ENCODE results near the gene CS.
"Not testable (repeated sequence)": the region's sequence is repeated elsewhere in the genome, so short reads cannot be mapped to it uniquely, and the experiment has no call there.

The CS gene

DNA sequence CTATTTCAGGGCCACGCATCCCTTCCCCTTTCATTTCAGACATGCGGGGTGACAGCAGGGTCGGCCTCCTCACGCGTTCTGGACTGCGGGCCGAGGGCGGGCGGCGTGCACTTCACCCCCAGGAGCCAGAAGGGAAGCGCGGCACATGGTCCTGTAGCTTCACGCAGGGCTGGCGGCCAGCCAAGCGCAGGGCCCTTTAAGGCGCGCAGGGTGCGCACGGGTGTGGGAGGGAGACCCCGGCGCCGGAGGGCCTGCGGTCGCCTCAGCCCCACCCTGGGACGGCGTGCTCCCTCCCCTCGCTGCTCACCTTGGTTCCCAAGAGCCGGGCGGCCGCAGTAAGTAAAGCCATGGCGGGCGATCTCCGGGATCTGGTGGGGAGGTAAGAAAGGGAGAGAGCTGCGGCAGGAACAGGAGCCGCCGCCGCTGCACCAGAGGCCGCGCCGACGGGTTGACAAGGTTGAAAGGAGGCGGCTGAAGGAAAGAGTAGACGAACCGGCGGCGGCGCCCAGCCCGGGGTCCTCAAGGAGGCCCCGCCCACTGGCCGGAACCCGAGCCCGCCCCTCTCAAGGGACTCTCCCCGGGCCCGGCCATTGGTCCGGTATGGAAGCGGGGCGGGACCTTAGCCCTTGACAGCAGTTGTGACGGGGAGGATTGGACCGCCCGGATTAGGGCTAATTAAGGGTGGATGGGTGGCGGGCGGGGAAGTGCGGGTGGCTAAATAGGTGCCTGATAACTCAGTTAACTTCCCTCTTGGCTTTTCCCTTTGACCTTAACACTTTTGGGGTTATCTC is at the start of gene CS:
Gene CS (minus strand): TSS at position 478 of the 791 bp plus-strand sequence. CDS start 129 bp downstream, at position 349.
- peak; percentile 96 to 98 (median 97) for DNase-seq (ENCODE audit: low read depth in 3 of 3)

DNA sequence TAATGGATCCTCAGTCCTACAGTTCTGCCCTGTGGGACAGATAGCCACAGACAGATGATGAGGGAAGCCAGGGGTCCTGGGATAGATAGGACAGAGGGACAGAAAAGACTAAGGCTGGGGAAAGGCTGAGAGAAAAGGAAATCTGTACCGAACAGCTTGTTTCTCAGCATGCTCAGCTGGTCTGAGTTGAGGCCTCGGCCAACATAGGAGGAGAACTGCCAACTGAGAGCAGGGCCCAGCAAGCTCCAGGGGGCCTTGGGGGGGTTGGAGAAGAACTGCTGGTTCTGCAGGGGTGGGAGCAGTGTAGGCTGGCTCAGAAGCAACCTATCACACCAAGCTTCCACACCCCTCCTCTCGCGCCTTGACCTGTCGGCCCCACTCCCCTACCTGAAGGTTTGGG is 48.6 kb upstream of the CS start:
- no peak for DNase-seq (ENCODE audit: low read depth in 3 of 3)

DNA sequence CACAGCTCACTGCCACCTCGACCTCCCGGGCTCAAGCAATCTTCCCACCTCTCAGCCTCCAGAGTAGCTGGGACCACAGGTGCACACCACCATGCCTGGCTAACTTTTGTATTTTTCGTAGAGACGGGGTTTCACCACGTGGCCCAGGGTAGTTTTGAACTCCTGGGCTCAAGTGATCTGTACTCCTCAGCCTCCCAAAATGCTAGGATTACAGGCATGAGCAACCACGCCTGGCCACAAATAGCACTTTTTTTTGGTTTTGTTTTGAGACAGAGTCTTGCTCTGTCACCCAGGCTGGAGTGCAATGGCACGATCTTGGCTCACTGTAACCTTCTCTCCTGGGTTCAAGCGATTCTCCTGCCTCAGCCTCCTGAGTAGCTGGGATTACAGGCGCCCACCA is 47.1 kb upstream of the CS start:
- DNase-seq (ENCODE audit: low read depth in 3 of 3) = not testable (repeated sequence)

DNA sequence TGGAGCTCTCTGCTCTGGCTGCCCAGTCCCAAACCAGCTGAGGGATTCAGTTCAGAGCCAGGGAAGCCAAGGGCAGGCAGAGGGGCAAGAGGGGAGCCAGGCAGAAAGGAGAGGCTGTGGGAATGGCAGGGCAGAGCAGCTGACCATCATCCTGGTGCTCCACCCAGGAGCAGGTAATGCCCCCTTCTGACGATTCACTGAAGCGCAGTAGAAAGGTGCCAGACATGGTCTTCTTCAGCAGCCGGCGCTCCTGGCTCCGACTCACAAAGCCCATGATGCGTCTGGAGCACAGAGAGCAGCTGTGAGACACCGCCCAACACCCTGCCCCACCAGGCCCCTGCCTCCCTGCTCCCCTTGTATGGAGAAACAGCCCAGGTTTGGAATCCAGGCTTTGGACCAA is 46.5 kb upstream of the CS start:
- DNase-seq (ENCODE audit: low read depth in 3 of 3) = peak in 1 of 3 experiments; percentile 7

DNA sequence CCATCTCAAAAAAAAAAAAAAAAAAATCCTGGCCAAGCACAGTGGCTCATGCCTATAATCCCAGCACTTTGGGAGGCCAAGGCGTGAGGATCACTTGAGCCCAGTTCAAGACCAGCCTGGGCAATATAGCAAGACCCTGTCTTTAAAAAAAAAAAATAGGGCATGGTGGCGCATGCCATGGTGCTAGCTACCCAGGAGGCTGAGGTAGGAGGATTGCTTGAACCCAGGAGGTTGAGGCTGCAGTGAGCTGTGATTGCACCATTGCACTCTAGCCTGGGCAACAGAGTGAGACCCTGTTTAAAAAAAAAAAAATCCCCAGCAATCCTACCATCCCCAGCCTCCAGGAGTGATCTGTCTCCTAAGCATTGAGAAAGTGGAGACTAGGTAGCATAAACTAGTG is 42.2 kb upstream of the CS start:
- not testable (repeated sequence) for DNase-seq (ENCODE audit: low read depth in 3 of 3)

DNA sequence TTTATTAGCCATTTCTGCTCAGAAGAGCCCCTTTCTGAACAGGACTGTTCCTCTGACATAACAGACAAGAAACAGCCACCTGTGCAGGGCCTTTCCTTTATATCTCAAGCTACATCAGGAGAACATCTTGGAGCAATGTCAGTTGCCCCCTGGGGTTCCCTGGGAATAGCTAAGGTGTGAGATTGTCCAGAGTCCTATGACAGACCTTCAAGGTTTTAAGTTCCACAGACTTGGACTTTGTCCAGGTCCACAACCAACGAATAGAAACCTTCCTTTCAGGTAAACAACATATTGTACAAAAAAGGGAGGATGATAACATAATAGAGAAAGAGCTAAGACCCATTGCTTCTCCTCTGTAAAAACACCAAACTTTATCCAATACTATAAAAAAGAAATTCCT is 41.5 kb upstream of the CS start:
- DNase-seq (ENCODE audit: low read depth in 3 of 3) = no peak

DNA sequence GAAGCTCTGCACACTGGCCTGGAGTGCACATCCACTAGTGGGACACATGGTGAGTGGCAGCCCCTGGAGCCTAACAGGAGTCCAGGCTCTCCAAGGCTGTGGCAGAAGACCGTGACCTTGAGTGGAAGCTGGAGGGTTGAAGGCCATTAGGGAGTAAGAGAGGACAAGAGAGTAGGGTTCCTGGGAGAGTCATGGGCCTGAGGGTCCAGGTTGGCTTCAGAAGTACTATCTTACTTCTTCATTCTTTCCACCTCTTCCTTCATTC is 39.0 kb upstream of the CS start:
- no peak for DNase-seq (ENCODE audit: low read depth in 3 of 3)

GRCh38 chr12:56338308-56339157 is 38.4 kb upstream of the CS start, which contains the start of gene IL23A:
Gene IL23A, plus strand, starts transcription at chr12:56338884. Its CDS starts 161 bp downstream, at chr12:56339045.
- DNase-seq (ENCODE audit: low read depth in 3 of 3) = peak; percentile 74 to 85 (median 79)

- DNase-seq (ENCODE audit: low read depth in 3 of 3) = no peak
These were observed 37.7 kb upstream of the CS start for GRCh38 chr12:56337753-56338251.

- no peak for DNase-seq (ENCODE audit: low read depth in 3 of 3)
These were observed 36.4 kb upstream of the CS start for GRCh38 chr12:56336361-56337167.

GRCh38 chr12:56335527-56335926 is 35.4 kb upstream of the CS start:
- DNase-seq (ENCODE audit: low read depth in 3 of 3) = not testable (repeated sequence)

DNA sequence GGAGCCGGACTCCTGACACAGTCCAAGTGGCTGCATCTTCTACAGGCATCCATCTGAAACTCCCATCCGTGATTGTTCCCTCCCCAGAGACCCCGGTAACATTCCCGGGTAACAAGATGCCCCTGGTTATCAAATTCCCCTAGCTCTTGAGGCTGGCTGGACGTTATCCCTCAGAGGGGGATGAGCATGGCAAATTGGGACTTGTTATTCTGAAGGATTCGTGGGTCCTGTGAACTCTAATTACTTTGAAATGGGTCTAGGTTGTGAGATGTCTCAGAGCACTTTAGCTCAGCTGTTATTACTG is 34.3 kb upstream of the CS start:
- no peak for DNase-seq (ENCODE audit: low read depth in 3 of 3)

GRCh38 chr12:56333679-56334489 is 33.8 kb upstream of the CS start, which contains the start of gene PAN2:
Gene PAN2, minus strand, starts transcription at chr12:56334000. Its CDS starts 906 bp downstream, at chr12:56333094.
- peak; percentile 85 to 94 (median 88) for DNase-seq (ENCODE audit: low read depth in 3 of 3)

DNA sequence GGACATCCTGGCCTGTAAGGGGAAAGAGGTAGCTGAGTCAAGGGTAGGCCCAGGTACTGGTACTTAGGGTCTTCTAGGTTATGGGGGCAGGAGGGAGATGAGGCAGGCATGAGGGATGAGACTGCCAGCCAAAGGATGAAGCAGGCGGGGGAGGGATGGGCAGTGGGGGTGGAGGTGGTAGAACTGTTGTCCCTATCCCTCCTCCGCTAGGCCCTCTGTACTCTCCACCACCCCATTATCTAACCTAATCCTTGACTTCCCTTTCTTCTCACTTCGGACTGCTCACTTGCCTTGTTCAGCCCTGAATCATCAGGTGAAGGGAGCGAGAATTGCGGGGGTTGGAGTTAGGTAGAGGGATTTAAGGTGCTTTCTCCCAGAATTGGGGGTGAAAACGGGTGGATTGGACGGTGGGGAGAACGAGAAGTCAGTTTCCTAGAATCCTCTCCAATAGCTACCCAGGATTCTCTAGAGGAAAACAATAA is 33.1 kb upstream of the CS start:
- no peak for DNase-seq (ENCODE audit: low read depth in 3 of 3)

- no peak for DNase-seq (ENCODE audit: low read depth in 3 of 3)
These were observed 32.5 kb upstream of the CS start for GRCh38 chr12:56332512-56333196.

GRCh38 chr12:56330936-56331490 is 30.9 kb upstream of the CS start:
- DNase-seq (ENCODE audit: low read depth in 3 of 3) = no peak

GRCh38 chr12:56326533-56326932 is 26.4 kb upstream of the CS start:
- no peak for DNase-seq (ENCODE audit: low read depth in 3 of 3)

DNA sequence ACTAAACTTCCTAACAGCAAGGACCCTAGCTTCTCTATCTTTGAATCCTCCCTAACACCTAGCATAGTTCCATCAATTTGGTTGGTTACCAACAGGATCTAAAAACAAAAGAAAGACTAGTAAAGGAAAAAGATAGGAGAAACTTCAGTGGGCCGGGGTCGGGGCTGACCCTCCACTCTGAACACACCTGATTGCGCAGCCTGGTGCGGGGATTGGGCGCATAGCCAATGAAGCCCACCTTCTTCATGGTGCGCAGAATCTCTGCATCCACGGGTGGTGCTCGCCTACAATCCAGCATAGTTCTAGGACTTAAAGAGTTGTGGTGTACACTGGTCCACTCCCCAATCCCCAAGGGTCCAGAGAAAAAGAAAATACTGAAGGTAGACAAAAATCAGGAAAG is 26.0 kb upstream of the CS start:
- no peak for DNase-seq (ENCODE audit: low read depth in 3 of 3)

- no peak for DNase-seq (ENCODE audit: low read depth in 3 of 3)
These were observed 24.1 kb upstream of the CS start for GRCh38 chr12:56324206-56324605.

GRCh38 chr12:56321610-56322009 is 21.5 kb upstream of the CS start:
- not testable (repeated sequence) for DNase-seq (ENCODE audit: low read depth in 3 of 3)
